ENCODE measurements around the gene STK39.
A peak's percentile ranks its signal among the peaks of the same experiment; 100 is the strongest.

Gene STK39

GRCh38 chr2:168139852-168140251, 107.5 kb downstream of the STK39 start:
- Histone ChIP-seq H3K9me2 (replicated peaks; ENCODE audit: control insufficient read depth, low read length) (no peaks in the 10 kb centered on the region), H3K4me3 (ENCODE audit: low read length) (no peak overlapping the region), H3K9me3 (ENCODE audit: control insufficient read depth, insufficient read depth, low read length) (no peaks in the 10 kb centered on the region), H3K79me2 (ENCODE audit: control insufficient read depth, low read length) (no peaks in the 10 kb centered on the region), H3F3A (ENCODE audit: control insufficient read depth, insufficient read depth) (no peaks in the 10 kb centered on the region), H3K36me3 (ENCODE audit: control insufficient read depth, low read length) (peaks cover 31% of the 10 kb centered on the region), H3K4me1 (ENCODE audit: control insufficient read depth, low read length) (peaks cover 22% of the 10 kb centered on the region), H3K27ac (ENCODE audit: low read depth, low read length) (no peak overlapping the region), H3K4me2 (ENCODE audit: low read length) (no peak overlapping the region), H3K27me3 (ENCODE audit: control insufficient read depth, low read length) (no peaks in the 10 kb centered on the region), H4K20me1 (ENCODE audit: control insufficient read depth, insufficient read depth, low read depth, low read length) (no peaks in the 10 kb centered on the region)
- TF ChIP-seq EZH2phosphoT487 (IDR thresholded peaks at IDR 0.05; ENCODE audit: borderline replicate concordance, low read length) (no peak), CTCF (IDR thresholded peaks at IDR 0.05; ENCODE audit: low read depth, low read length, poor library complexity, severe bottlenecking) (no peak)

GRCh38 chr2:168138901-168139300, 108.5 kb downstream of the STK39 start:
- Histone ChIP-seq H3K27ac (ENCODE audit: low read depth, low read length) (no peak overlapping the region), H3K27me3 (ENCODE audit: control insufficient read depth, low read length) (no peaks in the 10 kb centered on the region), H3K4me1 (ENCODE audit: control insufficient read depth, low read length) (peaks cover 22% of the 10 kb centered on the region), H3K79me2 (ENCODE audit: control insufficient read depth, low read length) (no peaks in the 10 kb centered on the region), H4K20me1 (ENCODE audit: control insufficient read depth, insufficient read depth, low read depth, low read length) (no peaks in the 10 kb centered on the region), H3K4me3 (ENCODE audit: low read length) (no peak overlapping the region), H3K4me2 (ENCODE audit: low read length) (no peak overlapping the region), H3K36me3 (ENCODE audit: control insufficient read depth, low read length) (peaks cover 34% of the 10 kb centered on the region), H3K9me3 (ENCODE audit: control insufficient read depth, insufficient read depth, low read length) (no peaks in the 10 kb centered on the region), H3F3A (ENCODE audit: control insufficient read depth, insufficient read depth) (no peaks in the 10 kb centered on the region), H3K9me2 (replicated peaks; ENCODE audit: control insufficient read depth, low read length) (no peaks in the 10 kb centered on the region)
- no peak for TF ChIP-seq CTCF (IDR thresholded peaks at IDR 0.05; ENCODE audit: low read depth, low read length, poor library complexity, severe bottlenecking)
- no peak for TF ChIP-seq EZH2phosphoT487 (IDR thresholded peaks at IDR 0.05; ENCODE audit: borderline replicate concordance, low read length)

GRCh38 chr2:168138374-168138773, 109.0 kb downstream of the STK39 start:
- H3K9me3 ChIP-seq (ENCODE audit: control insufficient read depth, insufficient read depth, low read length): no peaks in the 10 kb centered on the region
- no peaks in the 10 kb centered on the region for H3F3A ChIP-seq (ENCODE audit: control insufficient read depth, insufficient read depth)
- peaks cover 22% of the 10 kb centered on the region for H3K4me1 ChIP-seq (ENCODE audit: control insufficient read depth, low read length)
- H3K79me2 ChIP-seq (ENCODE audit: control insufficient read depth, low read length): no peaks in the 10 kb centered on the region
- no peak for TF ChIP-seq CTCF (IDR thresholded peaks at IDR 0.05; ENCODE audit: low read depth, low read length, poor library complexity, severe bottlenecking)
- no peak for TF ChIP-seq EZH2phosphoT487 (IDR thresholded peaks at IDR 0.05; ENCODE audit: borderline replicate concordance, low read length)
- no peaks in the 10 kb centered on the region for H3K27me3 ChIP-seq (ENCODE audit: control insufficient read depth, low read length)
- H3K4me3 ChIP-seq (ENCODE audit: low read length): no peak overlapping the region
- no peaks in the 10 kb centered on the region for H3K9me2 ChIP-seq (replicated peaks; ENCODE audit: control insufficient read depth, low read length)
- H3K36me3 ChIP-seq (ENCODE audit: control insufficient read depth, low read length): peaks cover 34% of the 10 kb centered on the region
- no peaks in the 10 kb centered on the region for H4K20me1 ChIP-seq (ENCODE audit: control insufficient read depth, insufficient read depth, low read depth, low read length)
- peak overlapping the region; percentile 45; the same call in 1 of the 2 replicates for H3K4me2 ChIP-seq (ENCODE audit: low read length)
- H3K27ac ChIP-seq (ENCODE audit: low read depth, low read length): no peak overlapping the region
